HG03095 (cell line): Measurements from ENCODE around the gene TMEM43.
A peak's percentile ranks its signal among the peaks of the same experiment; 100 is the strongest.
"Not testable (repeated sequence)": the region's sequence is repeated elsewhere in the genome, so short reads cannot be mapped to it uniquely, and the experiment has no call there.

Source experiments
- ATAC-seq: cut with Tn5 transposase; IDR thresholded peaks from one replicate; pipeline ENCODE4 v1.9.1; 2021; ENCODE audit warnings: moderate library complexity; ENCODE audit not compliant: unreplicated experiment

The TMEM43 gene

GRCh38 chr3:14124615-14125192, at the start of gene TMEM43, which contains the start of gene CHCHD4:
Gene TMEM43 (plus strand): TSS chr3:14125052. CDS start chr3:14125194, 142 bp downstream.
Gene CHCHD4 (minus strand): TSS chr3:14124870. CDS start chr3:14124676, 194 bp downstream.
- peak; percentile 83 for ATAC-seq

GRCh38 chr3:14075233-14075632, 49.6 kb upstream of the TMEM43 start:
- ATAC-seq = not testable (repeated sequence)

GRCh38 chr3:14077310-14077709, 47.5 kb upstream of the TMEM43 start:
- ATAC-seq = no peak

GRCh38 chr3:14082108-14082657, 42.7 kb upstream of the TMEM43 start:
- ATAC-seq = no peak

- not testable (repeated sequence) for ATAC-seq
Measured at GRCh38 chr3:14087461-14087860, 37.4 kb upstream of the TMEM43 start.

GRCh38 chr3:14091959-14092358, 32.9 kb upstream of the TMEM43 start:
- not testable (repeated sequence) for ATAC-seq

- no peak for ATAC-seq
Measured at GRCh38 chr3:14092464-14092863, 32.4 kb upstream of the TMEM43 start.

GRCh38 chr3:14093831-14094230, 31.0 kb upstream of the TMEM43 start:
- no peak for ATAC-seq

- ATAC-seq = no peak
Measured at GRCh38 chr3:14096742-14097141, 28.1 kb upstream of the TMEM43 start.

- ATAC-seq = no peak
Measured at GRCh38 chr3:14097616-14098391, 27.0 kb upstream of the TMEM43 start.

GRCh38 chr3:14109821-14110220, 15.0 kb upstream of the TMEM43 start:
- not testable (repeated sequence) for ATAC-seq

GRCh38 chr3:14110699-14111098, 14.2 kb upstream of the TMEM43 start:
- no peak for ATAC-seq

GRCh38 chr3:14113965-14114635, 10.8 kb upstream of the TMEM43 start:
- no peak for ATAC-seq

GRCh38 chr3:14117468-14118399, 7.1 kb upstream of the TMEM43 start:
- ATAC-seq = no peak

- no peak for ATAC-seq
Measured at GRCh38 chr3:14118400-14119381, 6.2 kb upstream of the TMEM43 start.

GRCh38 chr3:14119651-14120050, 5.2 kb upstream of the TMEM43 start:
- ATAC-seq = no peak

GRCh38 chr3:14120111-14120920, 4.5 kb upstream of the TMEM43 start:
- ATAC-seq = no peak

- ATAC-seq = not testable (repeated sequence)
Measured at GRCh38 chr3:14120921-14121448, 3.9 kb upstream of the TMEM43 start.
